ENCODE results near the gene RHBDD1. TPM values are rescaled to one million over a fixed set of nuclear protein-coding genes. Genes with fewer than 3 reads are reported as not detected.

The RHBDD1 gene
- total RNA-seq, 2 donors from 2014 or later, result 35.2 to 46.2 TPM

DNA sequence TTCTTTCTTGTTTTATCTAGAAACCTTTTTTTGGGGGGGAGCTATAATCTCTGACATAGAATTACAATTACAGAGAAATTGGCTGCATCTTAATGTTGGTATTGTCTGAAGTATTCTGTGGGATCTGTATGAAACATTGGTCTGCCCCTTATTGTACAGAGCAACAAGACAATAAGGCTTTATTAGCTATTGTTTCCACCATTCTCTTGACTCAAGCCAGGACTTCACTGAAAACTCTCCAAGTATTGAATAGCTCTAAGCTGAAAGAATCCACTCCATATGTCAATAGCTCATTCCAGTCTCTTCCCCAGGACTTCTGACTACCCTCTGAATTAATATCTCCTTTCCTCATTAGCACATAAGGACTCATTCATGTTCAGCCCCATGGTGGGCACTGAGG, 77.8 kb downstream of the RHBDD1 start:
- peaks cover 4% of the 10 kb centered on the region for H3K36me3 Mint-ChIP-seq (ENCODE audit: low read depth)
- H3K4me1 Mint-ChIP-seq, result no peaks in the 10 kb centered on the region
- Histone ChIP-seq H3K36me3 (ENCODE audit: control insufficient read depth, insufficient read depth, low read length) (no peaks in the 10 kb centered on the region), H3K4me1 (ENCODE audit: control insufficient read depth, insufficient read depth, low read length) (no peaks in the 10 kb centered on the region), H3K9me3 (ENCODE audit: control insufficient read depth, low read length) (no peaks in the 10 kb centered on the region), H3K27me3 (ENCODE audit: control insufficient read depth, insufficient read depth, low read length, poor library complexity, severe bottlenecking) (no peaks in the 10 kb centered on the region), H3K4me3 (ENCODE audit: low read length) (no peak overlapping the region), H3K27ac (ENCODE audit: low read depth, low read length) (no peak overlapping the region), H3K9ac (ENCODE audit: extremely low read depth, low read length, poor library complexity, severe bottlenecking) (no peak overlapping the region)
- H3K27ac Mint-ChIP-seq, result no peak overlapping the region
- TF ChIP-seq, protein P1, sequence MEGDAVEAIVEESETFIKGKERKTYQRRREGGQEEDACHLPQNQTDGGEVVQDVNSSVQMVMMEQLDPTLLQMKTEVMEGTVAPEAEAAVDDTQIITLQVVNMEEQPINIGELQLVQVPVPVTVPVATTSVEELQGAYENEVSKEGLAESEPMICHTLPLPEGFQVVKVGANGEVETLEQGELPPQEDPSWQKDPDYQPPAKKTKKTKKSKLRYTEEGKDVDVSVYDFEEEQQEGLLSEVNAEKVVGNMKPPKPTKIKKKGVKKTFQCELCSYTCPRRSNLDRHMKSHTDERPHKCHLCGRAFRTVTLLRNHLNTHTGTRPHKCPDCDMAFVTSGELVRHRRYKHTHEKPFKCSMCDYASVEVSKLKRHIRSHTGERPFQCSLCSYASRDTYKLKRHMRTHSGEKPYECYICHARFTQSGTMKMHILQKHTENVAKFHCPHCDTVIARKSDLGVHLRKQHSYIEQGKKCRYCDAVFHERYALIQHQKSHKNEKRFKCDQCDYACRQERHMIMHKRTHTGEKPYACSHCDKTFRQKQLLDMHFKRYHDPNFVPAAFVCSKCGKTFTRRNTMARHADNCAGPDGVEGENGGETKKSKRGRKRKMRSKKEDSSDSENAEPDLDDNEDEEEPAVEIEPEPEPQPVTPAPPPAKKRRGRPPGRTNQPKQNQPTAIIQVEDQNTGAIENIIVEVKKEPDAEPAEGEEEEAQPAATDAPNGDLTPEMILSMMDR (conservative IDR thresholded peaks at IDR 0.05), result no peak
- H3K9me3 Mint-ChIP-seq, result no peaks in the 10 kb centered on the region
- H3K4me3 Mint-ChIP-seq, result no peak overlapping the region
- no peaks in the 10 kb centered on the region for H3K27me3 Mint-ChIP-seq (ENCODE audit: insufficient read depth)
- DNase-seq, result no peak

DNA sequence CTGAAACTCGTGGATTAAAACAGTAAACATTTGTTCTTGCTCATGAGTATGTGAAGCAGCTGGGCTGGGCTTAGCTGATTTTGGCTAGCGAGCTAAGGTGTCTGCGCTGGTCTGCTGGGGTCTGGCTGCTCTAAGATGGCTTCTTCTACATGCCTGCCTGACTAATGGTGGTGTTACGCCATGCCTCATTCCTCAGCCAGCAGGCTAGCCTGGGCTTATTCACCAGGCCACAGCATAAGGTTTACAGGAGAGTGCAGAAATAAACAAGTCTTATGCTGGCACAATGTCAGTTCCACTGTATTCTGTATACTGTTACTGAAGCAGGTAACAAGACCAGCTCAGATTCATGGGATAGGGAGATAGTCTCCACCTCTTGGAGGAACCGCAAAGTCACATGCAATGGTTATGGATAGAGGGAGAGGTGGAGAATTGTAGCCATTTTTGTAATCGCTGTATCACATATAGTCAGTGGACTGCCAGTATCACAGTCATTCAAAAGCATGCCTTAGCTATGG, 80.0 kb downstream of the RHBDD1 start:
- Mint-ChIP-seq H3K36me3 (ENCODE audit: low read depth) (peaks cover 4% of the 10 kb centered on the region), H3K27ac (no peak overlapping the region), H3K4me1 (no peaks in the 10 kb centered on the region), H3K9me3 (no peaks in the 10 kb centered on the region), H3K4me3 (no peak overlapping the region), H3K27me3 (ENCODE audit: insufficient read depth) (no peaks in the 10 kb centered on the region)
- WGBS, 2 experiments (ENCODE audit: insufficient coverage in 1 of 2, insufficient read length in 1 of 2), result 90 to 92% methylated on average over 4 to 5 of the region's 6 CpGs
- Histone ChIP-seq H3K4me1 (ENCODE audit: control insufficient read depth, insufficient read depth, low read length) (no peaks in the 10 kb centered on the region), H3K9ac (ENCODE audit: extremely low read depth, low read length, poor library complexity, severe bottlenecking) (no peak overlapping the region), H3K27ac (ENCODE audit: low read depth, low read length) (no peak overlapping the region), H3K9me3 (ENCODE audit: control insufficient read depth, low read length) (no peaks in the 10 kb centered on the region), H3K36me3 (ENCODE audit: control insufficient read depth, insufficient read depth, low read length) (no peaks in the 10 kb centered on the region), H3K4me3 (ENCODE audit: low read length) (no peak overlapping the region), H3K27me3 (ENCODE audit: control insufficient read depth, insufficient read depth, low read length, poor library complexity, severe bottlenecking) (no peaks in the 10 kb centered on the region)
- no peak for DNase-seq
- TF ChIP-seq, protein P1 (conservative IDR thresholded peaks at IDR 0.05), result no peak

DNA sequence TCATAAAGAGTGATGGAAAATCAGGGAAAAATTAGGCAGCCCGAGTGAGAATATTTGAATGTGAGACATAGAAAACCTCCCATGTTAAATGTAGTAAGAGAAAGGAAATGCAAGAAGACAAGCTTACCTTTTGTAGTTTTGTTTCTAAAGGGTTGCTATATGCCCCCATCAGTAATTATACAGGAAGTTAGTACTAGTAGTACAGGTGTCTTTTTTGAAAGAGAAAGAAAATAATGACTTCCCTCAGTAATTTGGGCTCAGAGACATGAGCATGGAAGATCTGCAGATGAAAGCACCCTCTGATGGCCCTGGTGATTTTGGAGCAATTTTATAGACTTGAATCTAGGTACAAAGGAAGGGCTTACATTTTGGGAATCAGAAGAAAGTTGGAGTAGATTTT, 80.8 kb downstream of the RHBDD1 start:
- Histone ChIP-seq H3K4me3 (ENCODE audit: low read length) (no peak overlapping the region), H3K36me3 (ENCODE audit: control insufficient read depth, insufficient read depth, low read length) (no peaks in the 10 kb centered on the region), H3K9ac (ENCODE audit: extremely low read depth, low read length, poor library complexity, severe bottlenecking) (no peak overlapping the region), H3K27me3 (ENCODE audit: control insufficient read depth, insufficient read depth, low read length, poor library complexity, severe bottlenecking) (no peaks in the 10 kb centered on the region), H3K27ac (ENCODE audit: low read depth, low read length) (no peak overlapping the region), H3K9me3 (ENCODE audit: control insufficient read depth, low read length) (no peaks in the 10 kb centered on the region), H3K4me1 (ENCODE audit: control insufficient read depth, insufficient read depth, low read length) (no peaks in the 10 kb centered on the region)
- Mint-ChIP-seq H3K4me3 (no peak overlapping the region), H3K36me3 (ENCODE audit: low read depth) (peaks cover 4% of the 10 kb centered on the region), H3K27me3 (ENCODE audit: insufficient read depth) (no peaks in the 10 kb centered on the region), H3K27ac (no peak overlapping the region), H3K9me3 (no peaks in the 10 kb centered on the region), H3K4me1 (no peaks in the 10 kb centered on the region)
- TF ChIP-seq, protein P1 (conservative IDR thresholded peaks at IDR 0.05), result no peak
- WGBS, 2 experiments (ENCODE audit: insufficient coverage in 1 of 2, insufficient read length in 1 of 2), result 82% methylated on average over 1 of the region's 1 CpG; no CpG with 5 or more reads in 1 of the 2 experiments
- DNase-seq, result no peak

Data from endodermal cell (in vitro differentiated cells).